ENCODE results near the gene PLAC8. TPM values are rescaled to one million over a fixed set of nuclear protein-coding genes. Genes with fewer than 3 reads are reported as not detected.

Gene PLAC8
- total and polyA plus RNA-seq, 2 of the 13 experiments (the other 11 are each of a cell fraction or from before 2014, with no cell fraction given), result 3.0 to 174 TPM

DNA sequence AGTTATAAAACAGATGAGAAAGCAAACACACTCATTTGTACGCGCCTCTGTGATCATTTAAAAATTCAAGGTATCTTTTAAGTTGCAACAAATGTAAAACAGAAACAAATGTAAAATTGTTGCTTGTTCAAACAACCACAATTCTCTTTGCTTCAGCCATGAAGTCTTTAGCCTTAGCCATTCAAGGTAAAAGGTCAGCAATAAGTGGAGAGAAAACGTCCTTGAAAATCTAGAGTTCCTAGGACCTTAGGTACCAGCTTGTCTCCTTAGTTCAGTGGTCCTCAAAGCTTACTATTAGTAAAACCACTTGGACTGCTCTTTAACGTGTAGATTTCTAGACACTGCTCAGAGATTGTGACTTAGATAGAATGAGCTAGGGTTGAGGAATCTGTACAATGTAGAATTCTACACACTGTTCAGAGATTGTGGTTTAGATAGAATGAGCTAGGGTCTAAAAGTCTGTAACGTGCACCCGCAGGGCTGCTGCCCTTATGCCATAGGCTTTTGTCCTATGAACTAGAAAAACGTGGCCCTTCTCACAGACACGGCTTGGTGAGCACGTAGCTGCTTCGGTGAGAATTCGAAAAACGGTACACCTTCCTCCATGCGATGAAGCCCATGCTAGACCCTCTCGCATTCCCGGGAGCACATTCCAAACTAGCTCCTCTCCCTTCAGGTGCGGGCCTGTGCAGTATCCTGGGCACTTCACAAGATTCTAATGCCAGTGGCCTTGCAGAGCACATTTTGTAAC lies 1.7 kb downstream of the PLAC8 start (continued):
- TF ChIP-seq, protein P1, sequence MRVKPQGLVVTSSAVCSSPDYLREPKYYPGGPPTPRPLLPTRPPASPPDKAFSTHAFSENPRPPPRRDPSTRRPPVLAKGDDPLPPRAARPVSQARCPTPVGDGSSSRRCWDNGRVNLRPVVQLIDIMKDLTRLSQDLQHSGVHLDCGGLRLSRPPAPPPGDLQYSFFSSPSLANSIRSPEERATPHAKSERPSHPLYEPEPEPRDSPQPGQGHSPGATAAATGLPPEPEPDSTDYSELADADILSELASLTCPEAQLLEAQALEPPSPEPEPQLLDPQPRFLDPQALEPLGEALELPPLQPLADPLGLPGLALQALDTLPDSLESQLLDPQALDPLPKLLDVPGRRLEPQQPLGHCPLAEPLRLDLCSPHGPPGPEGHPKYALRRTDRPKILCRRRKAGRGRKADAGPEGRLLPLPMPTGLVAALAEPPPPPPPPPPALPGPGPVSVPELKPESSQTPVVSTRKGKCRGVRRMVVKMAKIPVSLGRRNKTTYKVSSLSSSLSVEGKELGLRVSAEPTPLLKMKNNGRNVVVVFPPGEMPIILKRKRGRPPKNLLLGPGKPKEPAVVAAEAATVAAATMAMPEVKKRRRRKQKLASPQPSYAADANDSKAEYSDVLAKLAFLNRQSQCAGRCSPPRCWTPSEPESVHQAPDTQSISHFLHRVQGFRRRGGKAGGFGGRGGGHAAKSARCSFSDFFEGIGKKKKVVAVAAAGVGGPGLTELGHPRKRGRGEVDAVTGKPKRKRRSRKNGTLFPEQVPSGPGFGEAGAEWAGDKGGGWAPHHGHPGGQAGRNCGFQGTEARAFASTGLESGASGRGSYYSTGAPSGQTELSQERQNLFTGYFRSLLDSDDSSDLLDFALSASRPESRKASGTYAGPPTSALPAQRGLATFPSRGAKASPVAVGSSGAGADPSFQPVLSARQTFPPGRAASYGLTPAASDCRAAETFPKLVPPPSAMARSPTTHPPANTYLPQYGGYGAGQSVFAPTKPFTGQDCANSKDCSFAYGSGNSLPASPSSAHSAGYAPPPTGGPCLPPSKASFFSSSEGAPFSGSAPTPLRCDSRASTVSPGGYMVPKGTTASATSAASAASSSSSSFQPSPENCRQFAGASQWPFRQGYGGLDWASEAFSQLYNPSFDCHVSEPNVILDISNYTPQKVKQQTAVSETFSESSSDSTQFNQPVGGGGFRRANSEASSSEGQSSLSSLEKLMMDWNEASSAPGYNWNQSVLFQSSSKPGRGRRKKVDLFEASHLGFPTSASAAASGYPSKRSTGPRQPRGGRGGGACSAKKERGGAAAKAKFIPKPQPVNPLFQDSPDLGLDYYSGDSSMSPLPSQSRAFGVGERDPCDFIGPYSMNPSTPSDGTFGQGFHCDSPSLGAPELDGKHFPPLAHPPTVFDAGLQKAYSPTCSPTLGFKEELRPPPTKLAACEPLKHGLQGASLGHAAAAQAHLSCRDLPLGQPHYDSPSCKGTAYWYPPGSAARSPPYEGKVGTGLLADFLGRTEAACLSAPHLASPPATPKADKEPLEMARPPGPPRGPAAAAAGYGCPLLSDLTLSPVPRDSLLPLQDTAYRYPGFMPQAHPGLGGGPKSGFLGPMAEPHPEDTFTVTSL (CRISPR knock-in tag; IDR thresholded peaks at IDR 0.05; ENCODE audit: borderline replicate concordance), result peak; percentile 35; the same call in 1 of the 2 replicates
- TF ChIP-seq ZNF557 (CRISPR knock-in tag; IDR thresholded peaks at IDR 0.05) (no peak), ZNF530 (CRISPR knock-in tag; IDR thresholded peaks at IDR 0.05; ENCODE audit: low read depth) (no peak), MAFF (IDR thresholded peaks at IDR 0.05; ENCODE audit: low read depth, low read length) (peak; percentile 10; the same call in 1 of the 2 replicates), DNMT1 (CRISPR knock-in tag; IDR thresholded peaks at IDR 0.05) (no peak), ATF7 (IDR thresholded peaks at IDR 0.05) (no peak), ATF7 (CRISPR knock-in tag; IDR thresholded peaks at IDR 0.05) (no peak), PPARG (CRISPR knock-in tag; conservative IDR thresholded peaks at IDR 0.05) (0 out of 2 replicates have a peak, but pooled peaks have one; percentile 13), RFX5 (IDR thresholded peaks at IDR 0.05; ENCODE audit: low read depth, low read length) (no peak), FOXK2 (IDR thresholded peaks at IDR 0.05) (no peak), ZNF768 (CRISPR knock-in tag; IDR thresholded peaks at IDR 0.05) (no peak), ZNF564 (CRISPR knock-in tag; IDR thresholded peaks at IDR 0.05) (no peak), ZNF713 (CRISPR knock-in tag; IDR thresholded peaks at IDR 0.05) (no peak)
- TF ChIP-seq, protein P2, sequence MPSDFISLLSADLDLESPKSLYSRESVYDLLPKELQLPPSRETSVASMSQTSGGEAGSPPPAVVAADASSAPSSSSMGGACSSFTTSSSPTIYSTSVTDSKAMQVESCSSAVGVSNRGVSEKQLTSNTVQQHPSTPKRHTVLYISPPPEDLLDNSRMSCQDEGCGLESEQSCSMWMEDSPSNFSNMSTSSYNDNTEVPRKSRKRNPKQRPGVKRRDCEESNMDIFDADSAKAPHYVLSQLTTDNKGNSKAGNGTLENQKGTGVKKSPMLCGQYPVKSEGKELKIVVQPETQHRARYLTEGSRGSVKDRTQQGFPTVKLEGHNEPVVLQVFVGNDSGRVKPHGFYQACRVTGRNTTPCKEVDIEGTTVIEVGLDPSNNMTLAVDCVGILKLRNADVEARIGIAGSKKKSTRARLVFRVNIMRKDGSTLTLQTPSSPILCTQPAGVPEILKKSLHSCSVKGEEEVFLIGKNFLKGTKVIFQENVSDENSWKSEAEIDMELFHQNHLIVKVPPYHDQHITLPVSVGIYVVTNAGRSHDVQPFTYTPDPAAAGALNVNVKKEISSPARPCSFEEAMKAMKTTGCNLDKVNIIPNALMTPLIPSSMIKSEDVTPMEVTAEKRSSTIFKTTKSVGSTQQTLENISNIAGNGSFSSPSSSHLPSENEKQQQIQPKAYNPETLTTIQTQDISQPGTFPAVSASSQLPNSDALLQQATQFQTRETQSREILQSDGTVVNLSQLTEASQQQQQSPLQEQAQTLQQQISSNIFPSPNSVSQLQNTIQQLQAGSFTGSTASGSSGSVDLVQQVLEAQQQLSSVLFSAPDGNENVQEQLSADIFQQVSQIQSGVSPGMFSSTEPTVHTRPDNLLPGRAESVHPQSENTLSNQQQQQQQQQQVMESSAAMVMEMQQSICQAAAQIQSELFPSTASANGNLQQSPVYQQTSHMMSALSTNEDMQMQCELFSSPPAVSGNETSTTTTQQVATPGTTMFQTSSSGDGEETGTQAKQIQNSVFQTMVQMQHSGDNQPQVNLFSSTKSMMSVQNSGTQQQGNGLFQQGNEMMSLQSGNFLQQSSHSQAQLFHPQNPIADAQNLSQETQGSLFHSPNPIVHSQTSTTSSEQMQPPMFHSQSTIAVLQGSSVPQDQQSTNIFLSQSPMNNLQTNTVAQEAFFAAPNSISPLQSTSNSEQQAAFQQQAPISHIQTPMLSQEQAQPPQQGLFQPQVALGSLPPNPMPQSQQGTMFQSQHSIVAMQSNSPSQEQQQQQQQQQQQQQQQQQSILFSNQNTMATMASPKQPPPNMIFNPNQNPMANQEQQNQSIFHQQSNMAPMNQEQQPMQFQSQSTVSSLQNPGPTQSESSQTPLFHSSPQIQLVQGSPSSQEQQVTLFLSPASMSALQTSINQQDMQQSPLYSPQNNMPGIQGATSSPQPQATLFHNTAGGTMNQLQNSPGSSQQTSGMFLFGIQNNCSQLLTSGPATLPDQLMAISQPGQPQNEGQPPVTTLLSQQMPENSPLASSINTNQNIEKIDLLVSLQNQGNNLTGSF (CRISPR knock-in tag; IDR thresholded peaks at IDR 0.05), result no peak
- TF ChIP-seq, protein P3, sequence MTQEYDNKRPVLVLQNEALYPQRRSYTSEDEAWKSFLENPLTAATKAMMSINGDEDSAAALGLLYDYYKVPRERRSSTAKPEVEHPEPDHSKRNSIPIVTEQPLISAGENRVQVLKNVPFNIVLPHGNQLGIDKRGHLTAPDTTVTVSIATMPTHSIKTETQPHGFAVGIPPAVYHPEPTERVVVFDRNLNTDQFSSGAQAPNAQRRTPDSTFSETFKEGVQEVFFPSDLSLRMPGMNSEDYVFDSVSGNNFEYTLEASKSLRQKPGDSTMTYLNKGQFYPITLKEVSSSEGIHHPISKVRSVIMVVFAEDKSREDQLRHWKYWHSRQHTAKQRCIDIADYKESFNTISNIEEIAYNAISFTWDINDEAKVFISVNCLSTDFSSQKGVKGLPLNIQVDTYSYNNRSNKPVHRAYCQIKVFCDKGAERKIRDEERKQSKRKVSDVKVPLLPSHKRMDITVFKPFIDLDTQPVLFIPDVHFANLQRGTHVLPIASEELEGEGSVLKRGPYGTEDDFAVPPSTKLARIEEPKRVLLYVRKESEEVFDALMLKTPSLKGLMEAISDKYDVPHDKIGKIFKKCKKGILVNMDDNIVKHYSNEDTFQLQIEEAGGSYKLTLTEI (CRISPR knock-in tag; conservative IDR thresholded peaks at IDR 0.05), result no peak
- TF ChIP-seq, protein P4, sequence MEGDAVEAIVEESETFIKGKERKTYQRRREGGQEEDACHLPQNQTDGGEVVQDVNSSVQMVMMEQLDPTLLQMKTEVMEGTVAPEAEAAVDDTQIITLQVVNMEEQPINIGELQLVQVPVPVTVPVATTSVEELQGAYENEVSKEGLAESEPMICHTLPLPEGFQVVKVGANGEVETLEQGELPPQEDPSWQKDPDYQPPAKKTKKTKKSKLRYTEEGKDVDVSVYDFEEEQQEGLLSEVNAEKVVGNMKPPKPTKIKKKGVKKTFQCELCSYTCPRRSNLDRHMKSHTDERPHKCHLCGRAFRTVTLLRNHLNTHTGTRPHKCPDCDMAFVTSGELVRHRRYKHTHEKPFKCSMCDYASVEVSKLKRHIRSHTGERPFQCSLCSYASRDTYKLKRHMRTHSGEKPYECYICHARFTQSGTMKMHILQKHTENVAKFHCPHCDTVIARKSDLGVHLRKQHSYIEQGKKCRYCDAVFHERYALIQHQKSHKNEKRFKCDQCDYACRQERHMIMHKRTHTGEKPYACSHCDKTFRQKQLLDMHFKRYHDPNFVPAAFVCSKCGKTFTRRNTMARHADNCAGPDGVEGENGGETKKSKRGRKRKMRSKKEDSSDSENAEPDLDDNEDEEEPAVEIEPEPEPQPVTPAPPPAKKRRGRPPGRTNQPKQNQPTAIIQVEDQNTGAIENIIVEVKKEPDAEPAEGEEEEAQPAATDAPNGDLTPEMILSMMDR (CRISPR knock-in tag; IDR thresholded peaks at IDR 0.05), result no peak

All from HepG2 (cell line).